Endothelial cell of umbilical vein (primary cell): ENCODE measurements around the gene RNASEH2A. TPM values are rescaled to one million over a fixed set of nuclear protein-coding genes. Genes with fewer than 3 reads are reported as not detected.

Experiments used
- BruUV-seq: library from RNA; stranded (reverse); fragments of 400-500 nt; replicated peaks from 2 replicates; lab custom pipeline; 2021; lab: Mats Ljungman, UMichigan
- CTCF ChIA-PET: fragments of 300-600, 350-600 bp; sonication (Branson Sonifier 250); formaldehyde crosslinking; loops from one replicate; lab custom pipeline; 2021; ENCODE audit warnings: antibody characterized with exemption, inconsistent platforms; lab: Charles Lee
- POLR2A ChIA-PET: fragments of 300-600, 350-600 bp; sonication (Branson Sonifier 250); formaldehyde crosslinking; loops from one replicate; lab custom pipeline; 2021; ENCODE audit warnings: antibody characterized with exemption, inconsistent platforms; lab: Charles Lee
- DNase-seq: peaks from one replicate; pipeline ENCODE4 v3.0.0-alpha.2; 2011; ENCODE audit warnings: low read depth, low spot score
- FAIRE-seq: peaks from 2 replicates; lab custom pipeline; 2011; peaks lifted over from hg19 to GRCh38; lab: Jason Lieb, UNC
- H2AFZ ChIP-seq: 2 replicates; pipeline ENCODE4 v1.6.0; 2012; ENCODE audit warnings: low read depth, low read length, control low read depth, inconsistent platforms
- H3K27ac ChIP-seq: 2 replicates; pipeline ENCODE4 v1.5.1; 2011; ENCODE audit warnings: low read depth, mild to moderate bottlenecking, control low read depth, low read length, moderate library complexity; ENCODE audit not compliant: insufficient read depth
- H3K27me3 ChIP-seq, 2 experiments: 2 replicates each; pipeline versions ENCODE4 v1.6.0 to v1.6.1; 2011; ENCODE audit warnings: low read length in 2 of 2, mixed read lengths in 1 of 2; ENCODE audit not compliant: control insufficient read depth in 2 of 2, insufficient read depth in 2 of 2
- H3K36me3 ChIP-seq, 2 experiments: 2 replicates in 1 of 2; 3 replicates in 1 of 2; pipeline ENCODE4 v1.5.1; 2011; ENCODE audit warnings: low read length in 2 of 2, mild to moderate bottlenecking in 1 of 2, moderate library complexity in 1 of 2; ENCODE audit not compliant: control insufficient read depth in 2 of 2, insufficient read depth in 2 of 2; ENCODE audit errors: extremely low read depth in 1 of 2
- H3K4me1 ChIP-seq: 3 replicates; pipeline ENCODE4 v1.5.1; 2011; ENCODE audit warnings: mild to moderate bottlenecking, low read length; ENCODE audit not compliant: control insufficient read depth, insufficient read depth; ENCODE audit errors: extremely low read depth
- H3K4me2 ChIP-seq: 2 replicates; pipeline ENCODE4 v1.6.1; 2011; ENCODE audit warnings: low read length, control low read depth, mixed read lengths; ENCODE audit not compliant: insufficient read depth
- H3K4me3 ChIP-seq, 3 experiments: fragments of 200-600 bp in 1 of 3; sonication (generic), shearing (Covaris generic) in 1 of 3; replicated peaks in 1 of 3; 2 replicates each; pipeline ENCODE4 v1.5.1; 2011 to 2016; ENCODE audit warnings: control low read depth in 3 of 3, low read length in 3 of 3, mild to moderate bottlenecking in 2 of 3, inconsistent platforms in 1 of 3, low read depth in 1 of 3, moderate library complexity in 1 of 3; ENCODE audit not compliant: insufficient read depth in 1 of 3
- H3K79me2 ChIP-seq: 2 replicates; pipeline ENCODE4 v1.6.0; 2012; ENCODE audit warnings: low read length, inconsistent platforms; ENCODE audit not compliant: control insufficient read depth, insufficient read depth
- H3K9ac ChIP-seq: replicated peaks from 2 replicates; pipeline ENCODE3; 2011; ENCODE audit warnings: low read length, control low read depth; ENCODE audit not compliant: insufficient read depth; ENCODE audit errors: extremely low read depth
- H3K9me1 ChIP-seq: replicated peaks from 3 replicates; pipeline ENCODE4 v1.6.0; 2011; ENCODE audit warnings: mild to moderate bottlenecking, low read length; ENCODE audit not compliant: control insufficient read depth, insufficient read depth; ENCODE audit errors: extremely low read depth
- H3K9me3 ChIP-seq: replicated peaks from 2 replicates; pipeline ENCODE4 v1.5.1; 2012; ENCODE audit warnings: low read length, inconsistent platforms; ENCODE audit not compliant: control insufficient read depth, insufficient read depth
- H4K20me1 ChIP-seq: replicated peaks from 2 replicates; pipeline ENCODE3; 2011; ENCODE audit warnings: mild to moderate bottlenecking, low read length; ENCODE audit not compliant: control insufficient read depth, insufficient read depth; ENCODE audit errors: extremely low read depth
- CTCF ChIP-seq, 2 donors: IDR thresholded peaks; 1 replicate in 1 of 2; 2 replicates in 1 of 2; pipeline ENCODE4 v1.5.1; 2011; ENCODE audit warnings: low read length in 2 of 2, mild to moderate bottlenecking in 2 of 2, moderate library complexity in 2 of 2, control low read depth in 1 of 2, inconsistent platforms in 1 of 2, low read depth in 1 of 2; ENCODE audit not compliant: insufficient read depth in 1 of 2; ENCODE audit errors: extremely low read depth in 1 of 2
- EZH2 ChIP-seq: IDR thresholded peaks from 2 replicates; pipeline ENCODE4 v1.6.1; 2012; ENCODE audit warnings: borderline replicate concordance, low read depth, mild to moderate bottlenecking, moderate library complexity, low read length, inconsistent platforms; ENCODE audit not compliant: severe bottlenecking
- FOS ChIP-seq: IDR thresholded peaks from 2 replicates; pipeline ENCODE4 v1.6.1; 2011; ENCODE audit warnings: mild to moderate bottlenecking, low read length, moderate library complexity, borderline replicate concordance; ENCODE audit not compliant: insufficient read depth
- GATA2 ChIP-seq: IDR thresholded peaks from 2 replicates; pipeline ENCODE4 v1.7.0; 2011; ENCODE audit warnings: low read depth, mild to moderate bottlenecking, moderate library complexity, mixed read lengths, low read length; ENCODE audit not compliant: insufficient read length, insufficient read depth
- JUN ChIP-seq: IDR thresholded peaks from 2 replicates; pipeline ENCODE4 v1.6.1; 2011; ENCODE audit warnings: borderline replicate concordance, low read depth; ENCODE audit not compliant: insufficient read length, insufficient read depth
- MAX ChIP-seq: IDR thresholded peaks from 2 replicates; pipeline ENCODE4 v1.6.1; 2011; ENCODE audit not compliant: insufficient read depth, insufficient read length
- MYC ChIP-seq: IDR thresholded peaks from one replicate; pipeline ENCODE4 v1.6.1; 2011; ENCODE audit warnings: mild to moderate bottlenecking, low read depth, low read length
- POLR2A ChIP-seq: IDR thresholded peaks from 2 replicates; pipeline ENCODE4 v1.6.1; 2012; ENCODE audit warnings: low read depth, mild to moderate bottlenecking, control low read depth, low read length
- POLR2AphosphoS5 ChIP-seq: IDR thresholded peaks from 2 replicates; pipeline ENCODE4 v1.6.1; 2012; ENCODE audit warnings: low read depth, mild to moderate bottlenecking, control low read depth, low read length, moderate library complexity; ENCODE audit not compliant: insufficient read depth
- dilution Hi-C: fragments of 300-500 bp; cut with MboI; formaldehyde crosslinking; loops from one replicate; pipeline ENCODE4 v1.15.0; 2019; ENCODE audit warnings: low sequenced_read_pairs; ENCODE audit not compliant: extremely low pct_ligation_motif_present
- intact Hi-C: fragments of 100-400 bp; cut with micrococcal nuclease; formaldehyde crosslinking; loops from one replicate; pipeline ENCODE4 v1.10.0; 2022
- polyA plus RNA-seq, 4 experiments: library from polyadenylated mRNA; depleted of rRNA in 3 of 4; stranded (reverse) in 3 of 4; unstranded in 1 of 4; fragments of >200 nt; gene quantifications; 2 replicates each; pipeline versions ENCODE4 v1.2.1 to v1.2.3, GENCODE V29; 2011 to 2012; ENCODE audit warnings: missing spikeins in 1 of 4
- total RNA-seq: library from RNA; stranded (reverse); gene quantifications from 2 replicates; pipeline ENCODE4 v1.2.3, GENCODE V29; 2021

The RNASEH2A gene
- total and polyA plus RNA-seq, 2 donors (not counting 3 experiments of a cell fraction or from before 2014, with no cell fraction given): 25.6 to 45.4 TPM

DNA sequence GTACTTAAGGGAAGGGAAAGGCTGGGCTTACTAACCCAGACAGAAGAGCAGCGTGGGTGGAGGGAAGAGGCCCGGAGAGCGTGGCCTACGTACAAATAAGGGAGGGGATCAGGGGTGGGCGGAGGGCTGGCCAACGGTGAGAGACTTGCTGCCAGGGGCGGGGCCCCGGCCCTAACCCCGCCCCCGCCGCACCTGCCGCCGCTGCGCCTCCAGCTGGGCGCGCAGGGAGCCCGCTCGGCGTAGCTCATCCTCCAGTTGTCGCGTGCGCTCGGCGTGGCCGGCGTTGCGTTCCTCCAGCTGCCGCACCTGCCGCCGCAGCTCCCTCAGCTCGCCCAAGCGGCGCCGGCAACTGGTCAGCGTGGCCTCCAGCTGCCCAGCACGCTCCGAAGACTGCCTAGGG, 36.7 kb upstream of the RNASEH2A start:
- dilution Hi-C loops: no loop called here
- CTCF ChIA-PET: interaction anchor here (0.7 to 11.7 kb wide), 3 partner anchors 12 to 78 kb away, joined by 3 to 524 read pairs (median 4); partner anchors contain the start of genes JUNB, PRDX2 and THSD8
- TF ChIP-seq MAX: no peak
- no peak for TF ChIP-seq EZH2
- TF ChIP-seq MYC: no peak
- no peak for TF ChIP-seq CTCF (IDR thresholded peaks at IDR 0.05; ENCODE audit: extremely low read depth in 1 of 2, insufficient read depth in 1 of 2, low read depth in 1 of 2, low read length in 2 of 2)
- no peak for TF ChIP-seq JUN
- no peak for TF ChIP-seq POLR2AphosphoS5
- no peak for TF ChIP-seq POLR2A
- no peak for TF ChIP-seq GATA2
- no peak for TF ChIP-seq FOS

More for the DNA sequence above, 36.7 kb upstream of the RNASEH2A start:
- H3K4me2 ChIP-seq: no peak overlapping the region
- no TSS peak for BruUV-seq
- no peaks in the 10 kb centered on the region for H3K79me2 ChIP-seq
- intact Hi-C loops: no loop called here
- H3K4me1 ChIP-seq: no peaks in the 10 kb centered on the region
- no peaks in the 10 kb centered on the region for H3K36me3 ChIP-seq
- H3K4me3 ChIP-seq: no peak overlapping the region
- FAIRE-seq (no peak), DNase-seq (no peak)
- H4K20me1 ChIP-seq: no peaks in the 10 kb centered on the region
- H2AFZ ChIP-seq: no peak overlapping the region
- no peaks in the 10 kb centered on the region for H3K27me3 ChIP-seq
- H3K9ac ChIP-seq: no peak overlapping the region
- POLR2A ChIA-PET: interaction anchor here (1.1 kb wide), 1 partner anchor 23 kb away, joined by 5 read pairs; no protein-coding TSS in a partner anchor
- no peaks in the 10 kb centered on the region for H3K9me1 ChIP-seq
- H3K27ac ChIP-seq: no peak overlapping the region
- H3K9me3 ChIP-seq: no peaks in the 10 kb centered on the region
